Measurements from ENCODE around the gene PXMP2.

The PXMP2 gene

DNA sequence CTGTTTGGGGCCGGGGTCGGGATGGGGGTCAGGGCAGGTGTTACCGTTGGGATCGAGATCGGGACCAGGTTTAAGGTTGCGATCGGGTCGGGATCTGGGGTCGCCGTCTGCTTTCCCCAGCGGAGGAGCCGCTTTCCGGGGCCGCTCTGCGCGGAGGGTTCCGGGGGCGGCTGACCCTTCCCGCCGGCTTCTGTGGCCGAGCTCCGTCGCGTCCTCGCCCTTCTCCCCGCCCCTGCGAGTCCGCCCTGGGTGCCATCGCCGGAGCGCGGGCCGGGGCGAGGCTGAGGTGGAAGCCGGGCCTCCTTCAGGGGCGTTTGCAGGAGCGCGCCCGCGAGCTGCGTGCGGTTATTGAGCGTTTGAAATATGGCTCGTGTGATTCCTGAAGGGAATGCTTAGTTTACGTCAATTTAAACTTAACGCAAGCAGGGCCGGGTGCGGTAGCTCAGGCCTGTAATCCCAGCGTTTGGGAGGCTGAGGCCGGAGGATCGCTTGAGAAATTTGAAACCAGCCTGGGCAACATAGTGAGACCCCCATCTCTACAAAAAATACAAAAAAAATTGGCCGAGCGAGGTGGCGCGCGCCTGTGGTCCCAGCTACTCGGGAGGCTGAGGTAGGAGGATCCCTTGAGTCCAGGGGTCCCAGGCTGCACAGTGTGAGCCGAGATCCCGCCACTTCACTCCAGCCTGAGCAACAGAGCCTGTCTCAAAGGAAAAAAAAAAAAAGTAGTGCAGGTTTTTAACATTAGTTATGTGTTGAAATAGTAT is 23.9 kb downstream of the PXMP2 start:
- Mint-ChIP-seq H3K36me3 (ENCODE audit: insufficient read depth) (peaks cover 13% of the 10 kb centered on the region), H3K9me3 (peaks cover 6% of the 10 kb centered on the region), H3K27ac (ENCODE audit: low read depth) (peak overlapping the region; percentile 59), H3K4me1 (peaks cover 15% of the 10 kb centered on the region), H3K4me3 (peak overlapping the region; percentile 84), H3K27me3 (no peaks in the 10 kb centered on the region)
- ATAC-seq (replicated peaks; ENCODE audit: extremely low read depth, poor library complexity, severe bottlenecking), result peak; percentile 14
- no peak for DNase-seq (ENCODE audit: low spot score in 2 of 2)

DNA sequence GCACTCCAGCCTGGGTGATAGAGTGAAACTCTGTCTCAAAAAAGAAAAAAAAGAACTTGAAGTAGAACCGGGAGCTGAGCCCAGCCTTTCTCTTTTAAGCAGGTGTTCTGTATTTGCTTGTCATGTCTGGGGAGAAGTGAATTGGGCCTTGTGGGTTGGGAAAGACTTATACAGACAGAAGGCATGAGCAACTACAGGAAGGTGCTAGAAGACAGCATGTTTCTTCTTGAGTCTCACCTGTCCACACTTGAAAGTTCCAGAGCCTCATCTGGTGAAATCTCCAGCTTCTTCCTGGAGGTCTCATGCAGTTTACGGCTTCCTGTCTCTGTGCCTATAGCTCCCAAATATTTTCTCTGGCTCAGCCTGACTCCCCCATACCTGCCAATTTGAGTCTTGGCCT is 25.7 kb downstream of the PXMP2 start:
- DNase-seq (ENCODE audit: low spot score in 2 of 2) (no peak), ATAC-seq (replicated peaks; ENCODE audit: extremely low read depth, poor library complexity, severe bottlenecking) (no peak)
- H3K27me3 Mint-ChIP-seq, result no peaks in the 10 kb centered on the region
- no peak overlapping the region for H3K4me3 Mint-ChIP-seq
- H3K36me3 Mint-ChIP-seq (ENCODE audit: insufficient read depth), result peaks cover 22% of the 10 kb centered on the region
- H3K4me1 Mint-ChIP-seq, result peaks cover 15% of the 10 kb centered on the region
- no peak overlapping the region for H3K27ac Mint-ChIP-seq (ENCODE audit: low read depth)
- H3K9me3 Mint-ChIP-seq, result peaks cover 5% of the 10 kb centered on the region

DNA sequence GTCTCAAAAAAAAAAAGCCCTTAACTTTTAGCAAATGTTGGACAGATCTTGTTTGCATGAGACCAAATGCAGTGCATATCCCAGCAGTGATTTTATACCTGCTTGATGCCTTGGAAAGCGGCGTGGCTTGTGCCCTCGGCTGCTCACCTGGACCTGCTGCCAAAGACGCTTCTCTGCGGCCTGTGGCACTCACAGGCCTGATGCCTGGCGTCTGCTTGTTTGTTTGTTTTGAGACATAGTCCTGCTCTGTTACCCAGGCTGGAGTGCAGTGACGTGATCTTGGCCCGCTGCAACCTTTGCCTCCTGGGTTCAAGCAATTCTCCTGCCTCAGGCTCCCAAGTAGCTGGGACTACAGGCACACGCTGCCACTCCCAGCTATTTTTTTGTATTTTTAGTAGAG is 28.5 kb downstream of the PXMP2 start:
- ATAC-seq (replicated peaks; ENCODE audit: extremely low read depth, poor library complexity, severe bottlenecking), result no peak
- H3K9me3 Mint-ChIP-seq, result no peaks in the 10 kb centered on the region
- no peak overlapping the region for H3K27ac Mint-ChIP-seq (ENCODE audit: low read depth)
- H3K4me3 Mint-ChIP-seq, result no peak overlapping the region
- DNase-seq (ENCODE audit: low spot score in 2 of 2), result no peak
- H3K36me3 Mint-ChIP-seq (ENCODE audit: insufficient read depth), result peaks cover 34% of the 10 kb centered on the region
- peaks cover 9% of the 10 kb centered on the region for H3K4me1 Mint-ChIP-seq
- no peaks in the 10 kb centered on the region for H3K27me3 Mint-ChIP-seq

DNA sequence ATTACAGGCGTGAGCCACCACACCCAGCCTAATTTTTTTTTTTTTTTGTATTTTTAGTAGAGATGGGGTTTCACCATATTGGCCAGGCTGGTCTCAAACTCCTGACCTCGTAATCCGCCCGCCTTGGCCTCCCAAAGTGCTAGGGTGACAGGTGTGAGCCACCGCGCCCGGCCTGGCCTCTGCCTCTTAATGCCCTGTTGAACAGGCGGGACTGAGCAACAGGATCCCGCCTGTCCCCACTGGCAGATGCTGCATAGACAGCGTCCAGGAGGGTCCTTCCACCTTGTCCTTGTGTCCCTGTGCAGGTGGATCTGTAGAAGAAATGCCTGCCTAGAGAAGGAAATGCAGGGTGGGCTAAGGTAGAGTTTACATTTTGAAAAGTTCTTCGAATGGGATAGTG is 29.0 kb downstream of the PXMP2 start:
- Mint-ChIP-seq H3K27me3 (no peaks in the 10 kb centered on the region), H3K4me3 (no peak overlapping the region), H3K27ac (ENCODE audit: low read depth) (no peak overlapping the region), H3K4me1 (peaks cover 9% of the 10 kb centered on the region), H3K9me3 (no peaks in the 10 kb centered on the region), H3K36me3 (ENCODE audit: insufficient read depth) (peaks cover 36% of the 10 kb centered on the region)
- no peak for DNase-seq (ENCODE audit: low spot score in 2 of 2)
- no peak for ATAC-seq (replicated peaks; ENCODE audit: extremely low read depth, poor library complexity, severe bottlenecking)

DNA sequence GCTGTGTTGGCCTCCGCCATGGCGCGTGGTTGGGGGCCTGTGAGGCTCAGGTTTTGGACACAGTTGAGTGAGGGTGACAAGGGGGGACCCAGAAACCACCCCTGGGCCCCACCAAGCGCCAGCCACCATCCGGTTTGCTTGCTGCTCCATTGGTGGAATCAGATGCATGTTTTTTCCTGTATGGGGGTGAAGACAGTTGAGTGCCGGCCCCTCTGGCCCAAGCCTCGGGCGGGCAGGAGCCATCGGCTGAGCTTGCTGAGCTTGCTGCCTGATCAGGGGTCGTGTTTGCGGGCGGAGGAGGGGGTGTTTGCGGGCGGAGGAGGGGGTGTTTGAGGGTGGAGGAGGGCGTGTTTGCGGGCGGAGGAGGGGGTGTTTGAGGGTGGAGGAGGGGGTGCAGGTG is 29.6 kb downstream of the PXMP2 start:
- Mint-ChIP-seq H3K4me1 (peaks cover 9% of the 10 kb centered on the region), H3K4me3 (no peak overlapping the region), H3K36me3 (ENCODE audit: insufficient read depth) (peaks cover 36% of the 10 kb centered on the region), H3K27ac (ENCODE audit: low read depth) (no peak overlapping the region), H3K9me3 (no peaks in the 10 kb centered on the region), H3K27me3 (no peaks in the 10 kb centered on the region)
- DNase-seq (ENCODE audit: low spot score in 2 of 2), result no peak
- ATAC-seq (replicated peaks; ENCODE audit: extremely low read depth, poor library complexity, severe bottlenecking), result no peak

DNA sequence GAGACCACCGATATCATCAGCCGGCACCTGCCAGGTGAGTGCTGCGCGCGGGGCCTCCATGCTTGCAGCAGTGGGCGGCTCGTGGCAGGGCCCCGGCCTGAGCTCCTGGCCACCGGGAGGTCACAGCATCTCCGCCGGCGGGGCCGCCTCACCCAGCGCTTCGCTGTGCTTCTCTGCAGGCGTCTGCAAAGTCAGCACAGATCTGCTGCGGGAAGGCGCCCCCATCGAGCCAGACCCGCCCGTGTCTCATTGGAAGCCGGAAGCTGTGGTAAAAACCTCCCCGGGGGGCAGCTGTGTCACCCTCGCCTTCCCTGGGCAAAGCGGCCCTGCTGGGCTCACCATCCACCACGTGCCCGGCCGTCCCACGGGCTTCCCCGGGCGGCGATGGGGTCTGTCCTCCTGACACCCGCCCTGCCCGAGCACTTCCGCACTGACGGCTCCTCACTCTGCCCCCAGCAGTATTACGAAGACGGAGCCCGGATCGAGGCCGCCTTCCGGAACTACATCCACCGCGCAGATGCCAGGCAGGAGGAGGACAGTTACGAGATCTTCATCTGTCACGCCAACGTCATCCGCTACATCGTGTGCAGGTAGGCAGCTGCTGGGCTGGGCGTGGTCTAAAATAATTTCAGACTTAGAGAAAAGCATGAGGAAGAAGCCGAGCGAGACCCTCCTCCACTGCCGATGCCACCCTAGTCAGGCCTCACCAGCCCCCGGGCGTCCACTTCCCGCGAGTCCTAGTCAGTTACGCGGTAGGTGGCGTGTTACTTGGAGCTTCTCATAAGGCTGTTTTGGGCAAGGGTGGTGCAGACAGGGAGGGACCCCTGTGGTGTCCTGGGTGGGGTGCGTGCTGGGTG is 30.4 kb downstream of the PXMP2 start:
- peak overlapping the region; percentile 77 for H3K27ac Mint-ChIP-seq (ENCODE audit: low read depth)
- H3K4me3 Mint-ChIP-seq, result no peak overlapping the region
- H3K4me1 Mint-ChIP-seq, result peaks cover 5% of the 10 kb centered on the region
- H3K36me3 Mint-ChIP-seq (ENCODE audit: insufficient read depth), result peaks cover 38% of the 10 kb centered on the region
- H3K27me3 Mint-ChIP-seq, result no peaks in the 10 kb centered on the region
- H3K9me3 Mint-ChIP-seq, result no peaks in the 10 kb centered on the region
- DNase-seq (ENCODE audit: low spot score in 2 of 2) (no peak), ATAC-seq (replicated peaks; ENCODE audit: extremely low read depth, poor library complexity, severe bottlenecking) (no peak)

DNA sequence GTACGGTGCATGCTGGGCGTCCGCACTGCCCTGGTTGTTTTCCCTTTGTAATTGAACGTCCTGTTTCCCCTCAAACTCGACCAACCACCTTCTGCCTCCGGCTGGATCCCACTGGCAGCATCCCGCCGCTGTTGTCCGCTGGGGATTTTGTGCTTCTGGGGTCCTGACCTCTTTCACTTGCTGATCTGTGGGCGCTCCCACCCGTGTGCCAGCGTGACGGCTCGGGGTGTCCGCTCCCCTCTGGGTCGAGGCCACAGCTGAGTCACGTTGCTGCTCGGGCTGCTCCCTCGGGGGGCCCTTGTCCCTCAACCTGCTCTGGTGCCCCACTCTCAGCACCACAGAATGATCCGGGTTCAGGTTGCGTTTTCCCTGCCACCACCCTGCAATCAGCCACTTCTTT is 31.3 kb downstream of the PXMP2 start:
- H3K27ac Mint-ChIP-seq (ENCODE audit: low read depth), result peak overlapping the region; percentile 64

DNA sequence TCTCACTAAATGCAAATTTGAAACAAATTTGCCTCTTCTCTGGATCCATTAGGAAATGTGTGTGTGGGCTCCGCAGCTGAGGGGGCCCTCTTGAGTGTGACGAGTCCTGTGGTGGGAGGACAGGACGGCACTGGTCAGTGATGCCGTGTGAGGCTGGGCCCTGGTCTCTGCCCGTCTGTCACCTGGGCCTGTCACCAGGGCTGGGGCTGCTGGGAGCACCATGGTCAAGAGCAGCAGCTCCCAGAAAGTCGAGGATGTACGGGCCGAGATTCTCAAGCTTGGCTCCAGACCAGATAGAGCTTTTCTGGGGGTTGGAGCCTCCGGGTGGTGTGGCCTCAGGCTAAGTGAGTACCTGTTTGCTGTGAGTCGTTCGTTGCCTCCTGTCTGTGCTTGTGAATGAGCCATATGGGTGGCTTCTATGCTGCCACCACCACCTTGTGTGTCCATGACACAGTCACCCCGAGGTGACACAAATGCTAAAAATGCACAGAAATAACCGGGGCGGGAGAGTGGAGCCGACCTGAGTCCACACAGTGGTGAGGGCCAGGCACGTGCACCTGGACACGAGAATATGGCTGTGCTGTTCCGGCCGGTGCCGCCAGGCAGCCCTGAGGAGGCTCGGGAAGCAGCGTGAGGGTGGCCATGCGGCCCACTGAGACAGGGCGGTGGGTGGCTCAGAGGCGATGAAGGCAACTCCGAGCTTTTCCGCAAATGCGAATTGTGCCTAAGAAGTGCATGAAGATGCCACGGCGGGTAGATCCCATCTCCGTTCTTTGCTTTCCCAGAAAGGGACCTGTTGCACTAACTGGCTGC is 32.0 kb downstream of the PXMP2 start:
- DNase-seq (ENCODE audit: low spot score in 2 of 2), result no peak
- H3K4me3 Mint-ChIP-seq, result no peak overlapping the region
- ATAC-seq (replicated peaks; ENCODE audit: extremely low read depth, poor library complexity, severe bottlenecking), result no peak
- no peaks in the 10 kb centered on the region for H3K27me3 Mint-ChIP-seq
- no peaks in the 10 kb centered on the region for H3K9me3 Mint-ChIP-seq
- peak overlapping the region; percentile 64 for H3K27ac Mint-ChIP-seq (ENCODE audit: low read depth)
- no peaks in the 10 kb centered on the region for H3K4me1 Mint-ChIP-seq
- H3K36me3 Mint-ChIP-seq (ENCODE audit: insufficient read depth), result peaks cover 42% of the 10 kb centered on the region

More for the DNA sequence above, 31.3 kb downstream of the PXMP2 start:
- Mint-ChIP-seq H3K4me1 (no peaks in the 10 kb centered on the region), H3K36me3 (ENCODE audit: insufficient read depth) (peaks cover 42% of the 10 kb centered on the region), H3K4me3 (no peak overlapping the region), H3K27me3 (no peaks in the 10 kb centered on the region), H3K9me3 (no peaks in the 10 kb centered on the region)
- DNase-seq (ENCODE audit: low spot score in 2 of 2) (no peak), ATAC-seq (replicated peaks; ENCODE audit: extremely low read depth, poor library complexity, severe bottlenecking) (no peak)

DNA sequence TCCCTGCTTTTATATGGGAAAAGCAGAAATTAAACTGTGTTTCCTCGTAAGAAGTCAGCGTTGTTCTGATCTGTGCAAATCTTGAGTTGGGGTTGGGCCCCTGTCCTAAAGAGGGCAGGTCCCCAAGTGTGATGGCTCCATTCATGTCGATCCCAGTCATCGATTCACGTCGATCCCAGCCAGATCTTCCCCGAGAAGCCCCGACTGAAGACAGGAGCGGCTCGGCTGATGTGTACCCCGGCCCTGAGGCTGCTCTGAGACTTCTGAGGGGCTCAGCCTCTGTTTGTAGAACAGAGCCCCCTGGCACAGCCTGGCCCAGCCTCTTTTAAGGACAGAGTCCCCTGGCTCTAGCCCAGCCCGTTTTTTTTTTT is 32.6 kb downstream of the PXMP2 start:
- ATAC-seq (replicated peaks; ENCODE audit: extremely low read depth, poor library complexity, severe bottlenecking), result no peak
- Mint-ChIP-seq H3K9me3 (no peaks in the 10 kb centered on the region), H3K36me3 (ENCODE audit: insufficient read depth) (peaks cover 41% of the 10 kb centered on the region), H3K4me1 (no peaks in the 10 kb centered on the region), H3K27ac (ENCODE audit: low read depth) (no peak overlapping the region), H3K4me3 (no peak overlapping the region), H3K27me3 (no peaks in the 10 kb centered on the region)
- DNase-seq (ENCODE audit: low spot score in 2 of 2), result no peak

DNA sequence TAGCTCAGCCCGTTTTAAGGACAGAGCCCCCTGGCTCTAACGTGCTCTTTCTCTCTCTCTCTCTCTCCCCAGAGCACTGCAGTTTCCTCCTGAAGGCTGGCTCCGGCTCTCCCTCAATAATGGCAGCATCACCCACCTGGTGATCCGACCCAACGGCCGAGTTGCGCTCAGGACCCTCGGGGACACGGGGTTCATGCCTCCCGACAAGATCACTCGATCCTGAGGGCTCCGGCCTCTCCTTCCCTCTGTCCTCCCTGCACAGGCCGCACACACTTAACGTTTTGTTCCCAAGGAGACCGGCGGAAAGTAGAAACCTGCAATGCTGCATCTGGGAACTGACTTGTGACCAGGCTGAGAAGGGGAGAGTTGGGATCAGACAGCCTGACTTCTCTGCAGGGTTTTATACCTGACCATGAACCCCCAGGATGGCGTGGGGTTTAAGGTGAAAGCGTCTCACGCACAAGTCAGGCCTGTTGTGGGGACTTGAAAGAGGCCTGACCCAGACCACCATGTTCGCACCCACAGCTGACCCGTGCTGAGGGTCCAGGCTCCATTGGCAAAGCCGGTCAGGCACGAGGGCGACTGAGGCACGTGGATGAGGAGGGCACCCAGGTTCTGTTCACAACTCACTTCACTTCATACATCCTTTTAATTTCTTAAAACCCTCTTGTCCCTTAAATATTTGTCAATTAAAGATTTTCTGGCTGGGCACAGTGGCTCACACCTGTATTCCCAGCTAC is 33.4 kb downstream of the PXMP2 start:
- Mint-ChIP-seq H3K4me3 (no peak overlapping the region), H3K36me3 (ENCODE audit: insufficient read depth) (peaks cover 45% of the 10 kb centered on the region), H3K27me3 (no peaks in the 10 kb centered on the region), H3K27ac (ENCODE audit: low read depth) (no peak overlapping the region), H3K4me1 (no peaks in the 10 kb centered on the region), H3K9me3 (no peaks in the 10 kb centered on the region)
- ATAC-seq (replicated peaks; ENCODE audit: extremely low read depth, poor library complexity, severe bottlenecking) (no peak), DNase-seq (ENCODE audit: low spot score in 2 of 2) (no peak)

DNA sequence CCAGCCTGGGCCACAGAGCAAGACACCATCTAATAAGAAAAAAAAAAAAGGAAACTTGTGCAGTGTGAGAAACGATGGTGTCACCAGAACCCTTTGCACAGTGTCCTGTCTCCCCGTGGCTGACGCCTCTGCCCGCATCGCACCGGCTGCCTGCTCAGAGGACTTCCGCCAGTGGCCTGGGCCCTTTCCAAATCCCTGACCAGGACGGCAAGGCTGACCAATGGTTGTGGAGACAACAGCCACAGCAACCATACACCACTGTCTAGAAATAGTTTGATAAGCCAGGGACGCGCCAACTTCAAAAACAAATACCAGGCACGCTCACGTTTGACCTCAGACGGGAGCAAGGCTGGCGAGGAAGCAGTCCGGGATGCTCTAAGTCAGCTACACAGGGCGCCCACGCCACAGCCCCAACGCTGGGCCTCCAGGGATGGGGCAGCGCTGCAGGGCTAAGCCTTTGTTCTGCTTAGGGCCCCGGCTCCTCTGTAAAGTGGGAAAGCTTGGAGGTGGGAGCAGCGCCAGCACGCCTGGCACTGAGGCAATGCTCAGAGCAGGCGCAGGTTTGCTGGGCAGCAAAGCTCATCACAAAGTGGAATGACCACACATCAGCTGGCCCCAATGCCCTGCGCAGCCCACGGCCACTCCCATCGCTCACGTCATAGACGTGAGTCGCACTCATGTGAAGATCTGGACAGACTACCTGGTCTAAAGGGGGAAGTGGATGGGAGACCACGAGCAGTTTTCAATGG is 35.8 kb downstream of the PXMP2 start:
- Mint-ChIP-seq H3K4me1 (no peaks in the 10 kb centered on the region), H3K4me3 (no peak overlapping the region), H3K36me3 (ENCODE audit: insufficient read depth) (peaks cover 43% of the 10 kb centered on the region), H3K27ac (ENCODE audit: low read depth) (no peak overlapping the region), H3K9me3 (no peaks in the 10 kb centered on the region), H3K27me3 (no peaks in the 10 kb centered on the region)
- ATAC-seq (replicated peaks; ENCODE audit: extremely low read depth, poor library complexity, severe bottlenecking) (no peak), DNase-seq (ENCODE audit: low spot score in 2 of 2) (no peak)
